Testis (tissue), 3 donors: ENCODE results near the gene ZFP36L2. TPM values are rescaled to one million over a fixed set of nuclear protein-coding genes. Genes with fewer than 3 reads are reported as not detected.
"Not testable (repeated sequence)": the region's sequence is repeated elsewhere in the genome, so short reads cannot be mapped to it uniquely, and the experiment has no call there.

Experiments used
- DNase-seq: peaks from one replicate; pipeline ENCODE4 v3.0.0-alpha.2; 2019
- H3K27ac ChIP-seq, 2 donors: fragments of 200-600 bp; sonication (generic); one replicate each; pipeline ENCODE4 v1.5.1; 2019
- H3K27me3 ChIP-seq: fragments of 200-600 bp; sonication (generic); one replicate; pipeline ENCODE4 v1.5.1; 2019
- H3K36me3 ChIP-seq: fragments of 200-600 bp; sonication (generic); one replicate; pipeline ENCODE4 v1.5.1; 2017; ENCODE audit warnings: low read depth; ENCODE audit errors: missing control alignments
- H3K4me1 ChIP-seq: fragments of 200-600 bp; sonication (generic); one replicate; pipeline ENCODE4 v1.5.1; 2019
- H3K4me3 ChIP-seq, 2 donors: fragments of 200-600 bp; sonication (generic); one replicate each; pipeline ENCODE4 v1.5.1; 2017 to 2019
- H3K9me3 ChIP-seq: fragments of 200-600 bp; sonication (generic); one replicate; pipeline ENCODE4 v1.5.1; 2017
- CTCF ChIP-seq, 3 experiments: fragments of 450-650 bp in 2 of 3; fragments of 200-600 bp in 1 of 3; sonication (generic) in 1 of 3; IDR thresholded peaks; one replicate each; pipeline ENCODE4 v1.5.1; 2016 to 2019; ENCODE audit warnings: antibody characterized with exemption in 3 of 3, mild to moderate bottlenecking in 2 of 3, moderate library complexity in 1 of 3
- POLR2A ChIP-seq: fragments of 450-650 bp; IDR thresholded peaks from one replicate; pipeline ENCODE4 v1.6.1; 2017; ENCODE audit warnings: antibody characterized with exemption, mild to moderate bottlenecking, moderate library complexity
- WGBS, 2 donors: methylation state at CpG; one replicate each; pipeline ENCODE4 v1.1.5; 2018; 5-methylcytosine and 5-hydroxymethylcytosine counted together
- intact Hi-C: fragments of 100-400 bp; cut with DNase I; formaldehyde crosslinking; loops from one replicate; pipeline ENCODE4 v1.15.1; 2023; ENCODE audit warnings: low total_unique reads
- polyA plus RNA-seq: library from polyadenylated mRNA; stranded (reverse); fragments of 350-450 nt; fragmentation: Illumina TruSeq; extraction: RNeasy Lipid Tissue Mini Kit (QIAGEN cat#74804); gene quantifications from one replicate; pipeline ENCODE4 v1.2.3, GENCODE V29; 2014; ENCODE audit warnings: low read depth, low replicate concordance; ENCODE audit not compliant: insufficient read depth
- total RNA-seq, 2 donors: library from RNA; depleted of rRNA; stranded (reverse); fragments of >200 nt; gene quantifications; one replicate each; pipeline ENCODE4 v1.2.3, GENCODE V29; 2016

The ZFP36L2 gene
- total and polyA plus RNA-seq, 3 donors from 2014 or later, result 35.7 to 54.4 (median 45.4) TPM

GRCh38 chr2:43191947-43192516 is 34.4 kb downstream of the ZFP36L2 start:
- WGBS, 2 donors, result 75 to 80% methylated on average over 3 of the region's 3 CpGs
- Histone ChIP-seq H3K4me1 (no peaks in the 10 kb centered on the region), H3K4me3 (no peak overlapping the region), H3K27me3 (no peaks in the 10 kb centered on the region), H3K27ac (no peak overlapping the region), H3K9me3 (no peaks in the 10 kb centered on the region), H3K36me3 (no peaks in the 10 kb centered on the region)
- TF ChIP-seq CTCF (IDR thresholded peaks at IDR 0.05), result no peak
- TF ChIP-seq POLR2A, result no peak
- DNase-seq, result no peak
- intact Hi-C loops, result no loop called here

GRCh38 chr2:43190311-43191052 is 35.9 kb downstream of the ZFP36L2 start:
- H3K36me3 ChIP-seq, result no peaks in the 10 kb centered on the region
- H3K4me1 ChIP-seq, result no peaks in the 10 kb centered on the region
- no peak for TF ChIP-seq POLR2A
- TF ChIP-seq CTCF (IDR thresholded peaks at IDR 0.05), result no peak
- intact Hi-C loops, result no loop called here
- no peaks in the 10 kb centered on the region for H3K9me3 ChIP-seq
- WGBS, 2 donors, result 81 to 82% methylated on average over 4 to 10 of the region's 10 CpGs
- no peaks in the 10 kb centered on the region for H3K27me3 ChIP-seq
- no peak overlapping the region for H3K27ac ChIP-seq
- no peak overlapping the region for H3K4me3 ChIP-seq
- no peak for DNase-seq

- H3K36me3 ChIP-seq, H3K9me3 ChIP-seq, H3K4me3 ChIP-seq, DNase-seq, H3K27me3 ChIP-seq, intact Hi-C loops, H3K27ac ChIP-seq, H3K4me1 ChIP-seq: not testable (repeated sequence)
- WGBS, 2 donors, result 81 to 82% methylated on average over 7 of the region's 7 CpGs
Measured at GRCh38 chr2:43189861-43190260, 36.5 kb downstream of the ZFP36L2 start.

GRCh38 chr2:43188561-43189386 is 37.6 kb downstream of the ZFP36L2 start:
- Histone ChIP-seq H3K4me3 (no peak overlapping the region), H3K27me3 (no peaks in the 10 kb centered on the region), H3K36me3 (no peaks in the 10 kb centered on the region), H3K9me3 (no peaks in the 10 kb centered on the region), H3K4me1 (no peaks in the 10 kb centered on the region), H3K27ac (no peak overlapping the region)
- intact Hi-C loops, result no loop called here
- DNase-seq, result no peak
- TF ChIP-seq CTCF (IDR thresholded peaks at IDR 0.05) (no peak), POLR2A (no peak)
- 88 to 93% methylated on average over 16 of the region's 16 CpGs for WGBS, 2 donors

- Histone ChIP-seq H3K9me3 (no peaks in the 10 kb centered on the region), H3K27me3 (no peaks in the 10 kb centered on the region), H3K27ac (peak overlapping the region in 1 of 2 donors; percentile 70), H3K4me1 (no peaks in the 10 kb centered on the region), H3K4me3 (no peak overlapping the region), H3K36me3 (no peaks in the 10 kb centered on the region)
- TF ChIP-seq CTCF (IDR thresholded peaks at IDR 0.05) (no peak), POLR2A (no peak)
- intact Hi-C loops, result no loop called here
- 56 to 57% methylated on average over 7 to 12 of the region's 12 CpGs for WGBS, 2 donors
- DNase-seq, result peak; percentile 53
Measured at GRCh38 chr2:43186679-43187374, 39.6 kb downstream of the ZFP36L2 start.
